Hepatocyte (in vitro differentiated cells): ENCODE results near the gene GPATCH2.

Experiments
- EZH2 ChIP-seq: fragments of 200-600 bp; sonication (generic); IDR thresholded peaks from 2 replicates; pipeline ENCODE4 v1.6.1; 2016; ENCODE audit warnings: antibody characterized with exemption, mild to moderate bottlenecking, borderline replicate concordance
- EZH2phosphoT487 ChIP-seq: fragments of 200-600 bp; sonication (generic); IDR thresholded peaks from one replicate; pipeline ENCODE4 v1.6.1; 2018; ENCODE audit warnings: antibody characterized with exemption, mild to moderate bottlenecking, low read depth, moderate library complexity; ENCODE audit not compliant: unreplicated experiment, severe bottlenecking
- TF ChIP-seq, protein P1 (sequence below): fragments of 200-600 bp; sonication (generic); IDR thresholded peaks from 2 replicates; pipeline ENCODE4 v1.5.1; 2016; ENCODE audit warnings: antibody characterized with exemption, mild to moderate bottlenecking; ENCODE audit not compliant: poor library complexity

GRCh38 chr1:217425422-217425821 is 205.5 kb downstream of the GPATCH2 start:
- TF ChIP-seq, protein P1, sequence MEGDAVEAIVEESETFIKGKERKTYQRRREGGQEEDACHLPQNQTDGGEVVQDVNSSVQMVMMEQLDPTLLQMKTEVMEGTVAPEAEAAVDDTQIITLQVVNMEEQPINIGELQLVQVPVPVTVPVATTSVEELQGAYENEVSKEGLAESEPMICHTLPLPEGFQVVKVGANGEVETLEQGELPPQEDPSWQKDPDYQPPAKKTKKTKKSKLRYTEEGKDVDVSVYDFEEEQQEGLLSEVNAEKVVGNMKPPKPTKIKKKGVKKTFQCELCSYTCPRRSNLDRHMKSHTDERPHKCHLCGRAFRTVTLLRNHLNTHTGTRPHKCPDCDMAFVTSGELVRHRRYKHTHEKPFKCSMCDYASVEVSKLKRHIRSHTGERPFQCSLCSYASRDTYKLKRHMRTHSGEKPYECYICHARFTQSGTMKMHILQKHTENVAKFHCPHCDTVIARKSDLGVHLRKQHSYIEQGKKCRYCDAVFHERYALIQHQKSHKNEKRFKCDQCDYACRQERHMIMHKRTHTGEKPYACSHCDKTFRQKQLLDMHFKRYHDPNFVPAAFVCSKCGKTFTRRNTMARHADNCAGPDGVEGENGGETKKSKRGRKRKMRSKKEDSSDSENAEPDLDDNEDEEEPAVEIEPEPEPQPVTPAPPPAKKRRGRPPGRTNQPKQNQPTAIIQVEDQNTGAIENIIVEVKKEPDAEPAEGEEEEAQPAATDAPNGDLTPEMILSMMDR: no peak
- no peak for TF ChIP-seq EZH2
- TF ChIP-seq EZH2phosphoT487: no peak
